Stimulated activated CD4-positive, alpha-beta T cell treated with anti-CD3 and anti-CD28 coated beads, Interleukin-4, amount 100 ng/mL, for 24 hours (primary cell): ENCODE results near the gene DTHD1.

Source experiments
- DNase-seq: peaks from one replicate; pipeline ENCODE4 v3.0.0-alpha.2; 2020

DTHD1 gene

DNA sequence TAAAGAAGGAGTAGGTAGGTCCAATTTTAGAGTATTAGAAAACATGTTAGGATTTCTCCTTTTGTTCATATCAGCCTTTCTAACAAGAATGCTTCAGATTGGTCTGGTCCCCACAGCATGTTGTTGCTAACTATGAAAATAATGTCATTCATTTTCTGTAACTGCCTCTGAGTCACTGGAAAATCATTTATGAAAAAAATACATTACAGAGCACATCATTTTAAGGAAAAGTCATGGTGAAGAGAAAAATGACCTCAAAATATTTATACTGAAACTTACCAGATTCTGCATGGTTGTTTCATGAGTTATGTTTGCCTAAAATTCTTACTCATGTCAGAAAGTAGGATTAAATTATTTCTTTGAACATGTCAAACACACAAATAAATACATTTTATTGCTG lies 35.2 kb downstream of the DTHD1 start:
- no peak for DNase-seq

DNA sequence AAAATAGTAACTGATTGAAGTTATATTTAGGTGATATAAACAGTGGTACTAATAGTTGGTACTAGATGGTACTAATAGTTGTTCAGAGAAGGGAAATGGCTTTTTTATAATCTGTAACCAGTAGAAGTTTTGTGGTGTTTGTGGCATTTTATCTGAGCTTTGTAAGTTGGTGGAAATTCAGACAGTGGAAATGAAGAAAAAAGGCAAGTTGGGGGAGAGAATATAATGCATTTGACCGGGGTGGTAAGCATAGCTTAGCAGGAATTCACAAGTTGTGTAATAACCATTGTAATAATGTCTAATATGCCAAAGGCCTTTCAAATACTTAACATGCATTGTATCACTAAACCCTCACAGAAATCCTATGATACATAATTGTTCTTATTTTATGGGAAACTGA lies 36.3 kb downstream of the DTHD1 start:
- DNase-seq, result no peak

DNA sequence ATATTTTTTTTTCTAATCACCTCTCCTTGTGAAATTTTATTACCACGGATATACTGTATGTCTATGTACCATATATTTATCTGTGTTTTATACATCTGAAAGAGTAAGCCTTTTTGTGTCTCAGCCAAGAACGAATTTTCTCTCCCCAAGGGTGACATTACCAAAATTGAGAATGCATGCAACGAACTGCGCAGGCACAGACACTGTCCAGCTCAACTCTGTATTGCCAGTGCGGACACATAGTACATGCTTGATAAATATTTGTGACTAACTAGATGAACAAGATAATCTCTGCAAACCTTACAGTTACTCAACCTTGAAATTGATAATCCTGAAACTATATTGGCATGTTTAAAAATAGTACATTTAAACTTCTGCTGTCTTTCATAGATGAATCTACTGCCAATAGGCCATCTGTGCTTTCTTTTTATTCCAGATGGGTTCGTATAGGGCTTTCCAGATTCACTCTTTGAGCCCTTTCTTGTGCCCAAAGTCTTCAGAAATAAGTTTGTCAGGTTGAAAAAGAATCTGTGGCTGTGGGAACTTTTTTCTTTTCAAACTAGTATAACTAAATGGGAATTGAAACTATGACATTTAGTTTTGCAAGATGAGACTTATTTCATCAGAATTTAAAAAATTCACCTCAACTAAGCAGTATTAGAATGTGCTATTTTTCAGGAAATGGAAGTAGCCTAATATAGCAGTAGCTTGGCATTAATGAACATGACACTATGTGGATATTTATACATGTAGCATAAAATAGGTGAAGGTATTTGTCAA lies 38.9 kb downstream of the DTHD1 start:
- DNase-seq, result no peak

GRCh38 chr4:36321176-36321575 lies 39.8 kb downstream of the DTHD1 start:
- no peak for DNase-seq

DNA sequence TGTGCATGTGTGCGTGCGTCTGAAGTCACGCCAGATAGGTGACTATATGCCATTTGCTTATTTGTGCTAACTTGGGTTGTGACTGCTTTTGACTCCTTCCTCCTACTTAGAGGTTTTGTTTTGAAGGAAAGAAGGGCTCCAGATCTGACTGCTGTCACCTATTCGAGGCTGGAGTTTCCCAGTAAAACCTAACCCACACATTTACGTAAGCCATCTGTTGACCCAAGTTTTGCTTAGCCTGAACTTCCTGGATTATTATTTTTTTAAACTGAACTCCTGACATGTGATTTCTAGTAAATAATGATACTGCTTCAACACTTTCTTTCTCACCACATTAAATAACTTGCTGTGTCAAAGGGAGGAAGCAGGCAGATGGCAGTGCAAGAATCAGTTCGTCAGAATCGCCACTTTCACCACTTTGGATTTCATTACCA lies 41.5 kb downstream of the DTHD1 start:
- DNase-seq, result peak; percentile 50

DNA sequence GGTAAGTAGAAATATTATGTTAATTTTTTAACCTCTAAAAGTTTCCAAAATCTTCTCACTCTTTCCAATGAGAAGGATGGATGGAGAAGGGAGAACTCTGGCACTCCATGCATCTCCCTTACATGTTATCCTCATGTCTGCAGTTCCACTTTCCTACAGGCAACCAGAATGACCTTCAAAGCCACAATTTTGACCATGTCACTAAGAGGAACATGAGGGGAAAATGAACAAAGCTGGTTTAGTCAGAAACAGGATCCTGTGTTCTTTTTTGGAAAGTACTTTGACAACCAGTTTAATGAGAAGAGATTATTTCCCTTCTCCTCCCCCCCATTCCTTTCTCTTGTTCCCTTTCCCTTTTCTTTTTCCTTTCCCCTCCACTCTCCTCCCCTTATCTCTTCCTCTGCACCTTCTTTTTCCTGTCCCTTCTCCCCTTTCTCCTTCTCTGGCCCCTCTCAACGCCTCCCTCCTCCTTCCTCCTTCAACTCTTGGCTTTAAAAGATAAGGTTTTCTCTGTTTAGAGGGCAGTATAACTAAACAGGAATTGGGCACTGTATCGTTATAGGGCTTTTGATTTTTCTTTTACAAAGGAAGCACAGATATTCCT lies 42.5 kb downstream of the DTHD1 start:
- no peak for DNase-seq

DNA sequence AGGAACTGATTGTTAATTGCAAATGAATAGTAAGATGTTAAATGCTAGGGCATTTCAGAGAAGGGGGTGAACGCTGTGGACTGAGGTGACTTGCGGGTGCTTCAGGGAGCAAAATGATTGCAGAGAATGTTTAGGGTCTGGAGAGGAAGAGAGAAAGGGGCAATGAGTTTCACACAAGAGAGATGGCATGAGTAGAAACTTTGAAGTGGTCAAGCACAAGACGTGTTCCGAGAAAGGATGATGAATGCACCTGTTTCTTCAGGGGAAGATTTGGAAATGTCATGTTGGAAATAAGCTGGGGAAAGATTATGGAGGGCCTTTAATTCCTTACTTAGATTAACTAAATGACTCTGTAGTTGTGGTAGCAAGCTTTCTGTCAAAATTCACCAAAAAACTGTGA lies 43.4 kb downstream of the DTHD1 start:
- DNase-seq, result no peak

DNA sequence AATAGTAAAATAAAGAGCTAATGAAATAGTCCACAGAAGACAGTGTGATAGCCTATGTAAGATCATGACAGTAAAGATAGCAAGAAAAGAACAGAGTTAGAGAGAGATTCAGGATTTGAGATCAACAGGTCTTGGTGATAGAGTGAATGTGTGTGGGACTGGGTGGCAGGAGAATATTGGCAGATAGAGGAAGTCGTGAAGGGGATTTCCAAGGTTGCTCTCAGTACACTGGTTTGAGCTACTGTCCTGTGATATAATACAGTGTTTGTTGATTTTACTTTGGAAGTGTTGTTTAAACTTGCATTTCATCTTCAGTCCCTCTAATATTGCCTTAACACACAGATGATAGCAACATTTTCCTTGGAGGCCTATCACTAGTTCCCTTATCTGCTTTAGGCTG lies 44.1 kb downstream of the DTHD1 start:
- no peak for DNase-seq

DNA sequence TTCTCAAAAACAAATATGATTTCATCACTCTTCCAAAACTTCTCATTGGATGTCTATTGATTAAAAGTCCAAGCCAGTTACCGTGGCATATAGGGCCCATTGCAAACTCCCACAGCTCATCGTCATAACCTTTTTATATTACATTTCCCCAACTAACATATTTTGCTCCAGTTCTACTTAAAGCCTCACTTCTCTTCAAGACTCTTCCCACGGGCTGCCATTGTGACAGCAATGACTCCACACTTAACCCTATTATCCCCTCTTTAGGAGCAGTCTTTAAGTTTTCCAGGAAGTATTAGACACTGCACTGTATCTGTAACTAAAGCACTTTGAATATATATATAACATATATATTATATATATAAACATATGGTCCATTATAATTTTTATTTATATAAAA lies 44.5 kb downstream of the DTHD1 start:
- no peak for DNase-seq

DNA sequence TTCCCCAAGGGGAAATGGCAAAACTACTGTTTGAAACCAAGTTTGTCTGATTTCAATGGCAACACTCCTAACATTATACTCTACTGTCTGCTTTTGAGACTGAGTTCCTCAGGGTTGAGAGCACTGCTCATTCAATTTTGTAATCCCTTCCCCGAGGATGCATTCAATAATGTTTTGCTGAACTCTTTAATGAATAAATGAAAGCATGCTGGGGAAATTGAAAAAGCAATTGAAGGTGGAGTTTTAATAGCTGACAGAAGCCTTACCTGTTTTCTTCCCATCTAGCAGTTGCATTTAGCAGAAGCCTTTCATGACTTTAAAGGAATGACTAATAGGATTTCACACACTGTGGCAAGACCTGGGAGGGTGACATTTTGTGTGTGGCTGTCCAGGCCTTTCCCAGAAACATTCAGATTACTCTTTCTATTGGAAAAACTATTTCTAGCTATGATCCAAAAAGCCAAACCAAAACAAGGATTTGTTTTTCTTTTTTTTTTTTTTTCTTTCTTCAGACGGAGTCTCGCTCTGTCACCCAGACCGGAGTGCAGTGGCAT lies 45.1 kb downstream of the DTHD1 start:
- no peak for DNase-seq

DNA sequence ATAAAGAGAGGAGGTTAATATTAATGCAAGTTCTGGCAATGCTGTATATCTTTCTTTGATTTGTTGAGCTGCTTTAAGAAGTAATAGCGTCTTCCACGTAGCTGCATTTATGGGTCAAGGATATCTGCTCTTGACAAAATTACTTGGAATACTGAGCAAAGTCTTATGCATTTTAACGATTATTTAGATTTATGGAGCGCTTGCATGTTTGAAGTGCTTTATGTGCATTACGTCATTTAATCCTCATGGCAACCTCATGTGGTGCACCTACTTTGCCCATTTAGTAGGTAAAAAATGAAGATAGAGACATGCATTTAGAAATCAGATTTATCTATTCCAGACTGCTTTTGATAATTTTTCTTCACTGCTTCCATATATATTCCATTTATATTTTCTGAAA lies 46.0 kb downstream of the DTHD1 start:
- DNase-seq, result no peak

GRCh38 chr4:36328130-36328529 lies 46.7 kb downstream of the DTHD1 start:
- no peak for DNase-seq

- DNase-seq, result no peak
Measured at GRCh38 chr4:36329228-36329627, 47.8 kb downstream of the DTHD1 start.

- no peak for DNase-seq
Measured at GRCh38 chr4:36330796-36331195, 49.4 kb downstream of the DTHD1 start.

DNA sequence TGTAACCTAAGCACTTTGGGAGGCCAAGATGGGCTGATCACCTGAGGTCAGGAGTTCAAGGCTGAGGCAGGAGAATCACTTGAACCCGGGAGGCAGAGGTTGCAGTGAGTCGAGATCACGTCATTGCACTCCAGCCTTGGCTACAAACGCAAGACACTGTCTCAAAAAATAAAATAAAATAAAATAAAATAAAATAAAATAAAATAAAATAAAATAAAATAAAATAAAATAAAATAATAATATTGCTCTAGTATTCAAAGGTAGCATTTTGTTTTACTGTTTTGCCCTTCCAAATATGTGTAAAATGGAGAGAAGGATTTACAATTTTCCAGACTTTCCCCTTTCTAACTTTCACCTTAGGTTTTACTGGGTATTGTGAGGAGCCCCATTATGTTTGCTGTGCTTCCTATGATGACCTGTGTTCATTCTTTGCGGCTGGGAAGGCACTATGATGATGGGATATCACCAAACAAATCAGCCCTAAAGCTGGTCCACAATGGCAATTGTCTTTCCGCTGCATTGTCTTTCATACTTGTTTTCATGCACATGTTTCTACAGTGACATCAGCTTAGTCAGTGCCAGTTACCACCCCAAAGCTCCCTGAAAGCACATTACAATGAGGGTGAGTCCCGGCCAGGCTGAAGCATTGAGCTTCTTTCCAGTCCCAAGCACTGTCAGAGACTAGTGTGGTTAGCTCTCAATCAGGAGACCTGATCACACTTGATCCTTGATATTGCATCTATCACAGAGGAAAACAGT lies 50.8 kb downstream of the DTHD1 start:
- DNase-seq, result no peak

- DNase-seq, result no peak
Measured at GRCh38 chr4:36332782-36333131, 51.3 kb downstream of the DTHD1 start.

GRCh38 chr4:36333303-36333877 lies 52.0 kb downstream of the DTHD1 start:
- no peak for DNase-seq

DNA sequence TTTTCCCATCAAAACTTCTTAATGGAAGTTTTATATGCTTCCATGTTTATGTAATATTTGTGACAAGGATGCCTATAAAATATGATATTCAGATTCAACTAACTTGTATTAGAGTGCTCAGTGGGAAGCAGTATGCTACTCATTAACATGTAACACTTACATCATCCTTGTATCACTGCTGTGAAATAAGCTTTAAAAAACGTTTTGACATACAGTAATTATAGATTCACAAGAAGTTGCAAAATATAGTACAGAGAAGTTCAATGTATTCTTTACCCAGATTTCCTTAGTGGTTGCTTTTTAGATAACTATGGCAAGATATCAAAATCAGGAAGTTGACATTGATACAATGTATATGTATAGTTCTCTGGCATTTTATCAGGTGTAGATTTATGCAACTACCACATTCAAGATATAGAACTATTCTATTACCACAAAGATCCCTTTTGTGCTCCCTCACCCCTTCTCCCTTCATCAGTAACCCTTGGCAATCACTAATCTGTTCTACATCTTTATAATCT lies 56.3 kb downstream of the DTHD1 start:
- DNase-seq, result no peak

DNA sequence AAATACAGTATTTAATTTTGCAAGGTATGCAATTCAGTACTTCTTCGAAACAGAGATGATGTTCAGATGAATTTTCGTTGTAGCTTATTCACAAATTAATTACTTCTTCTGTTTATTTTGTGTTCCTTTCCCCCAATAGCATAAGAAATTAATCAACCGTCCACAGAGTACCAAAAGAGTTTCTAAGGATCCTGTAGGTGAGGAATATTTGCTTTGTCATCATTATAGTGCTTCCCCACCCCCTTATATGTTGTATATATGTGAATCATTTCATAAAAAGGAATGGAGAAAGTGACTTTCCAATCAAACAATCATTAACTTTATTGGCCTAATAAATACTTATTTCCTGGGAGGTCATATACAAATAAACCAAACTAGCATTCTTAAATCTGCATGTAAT lies 57.6 kb downstream of the DTHD1 start:
- no peak for DNase-seq

- no peak for DNase-seq
Measured at GRCh38 chr4:36341936-36342335, 60.5 kb downstream of the DTHD1 start.

DNA sequence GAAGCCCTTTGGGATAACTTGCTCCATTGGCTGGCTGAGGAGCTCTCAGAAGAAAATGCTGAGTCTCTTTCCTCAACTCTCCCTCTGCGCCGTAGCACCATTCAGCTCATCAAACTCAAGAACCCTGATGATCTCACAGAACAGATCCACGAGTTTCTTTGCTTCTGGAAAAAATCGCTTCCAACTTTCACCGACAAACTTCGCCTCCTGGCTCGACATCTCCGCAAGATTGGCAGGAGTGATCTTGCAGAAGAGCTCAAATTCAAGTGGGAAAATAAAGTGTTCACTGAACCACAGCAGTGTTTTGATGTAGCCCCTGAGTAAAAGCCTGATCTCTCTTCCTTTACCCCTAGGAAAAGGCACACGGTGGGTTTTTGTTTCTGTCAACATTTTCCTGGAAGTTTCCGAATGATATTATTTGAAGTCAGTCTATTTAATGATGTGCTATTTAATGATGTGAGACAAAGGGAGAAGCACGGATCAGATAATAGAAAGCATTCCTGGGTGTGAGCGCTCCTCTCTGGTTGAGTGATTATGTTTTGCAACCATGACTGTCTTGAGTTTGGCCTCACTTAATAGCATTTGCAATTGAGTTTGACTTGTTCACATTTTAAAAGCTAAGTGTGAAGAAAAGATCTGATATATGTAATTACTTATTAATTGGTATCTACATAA lies 62.2 kb downstream of the DTHD1 start:
- no peak for DNase-seq

- peak; percentile 51 for DNase-seq
Measured at GRCh38 chr4:36348403-36348938, 67.1 kb downstream of the DTHD1 start.
